ENCODE measurements around the gene TLR6. TPM values are rescaled to one million over a fixed set of nuclear protein-coding genes. Genes with fewer than 3 reads are reported as not detected.

Gene TLR6
- total RNA-seq, 1 experiment from 2014 or later, result 7.7 TPM

DNA sequence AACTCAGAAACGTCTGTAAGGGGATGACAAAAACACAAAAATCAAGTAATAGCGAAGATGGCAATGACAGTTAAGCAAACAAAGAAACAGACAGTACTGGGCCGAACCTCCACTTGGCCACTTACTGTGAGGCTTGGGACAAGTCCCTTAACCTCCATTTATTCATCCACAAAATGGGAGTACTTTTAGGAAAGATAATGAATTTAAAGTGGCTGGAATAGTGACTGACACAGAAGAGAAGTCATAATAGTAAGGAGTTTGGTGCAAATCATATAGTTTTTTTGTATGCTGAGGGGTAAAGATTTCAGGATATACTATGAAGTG lies 1.4 kb upstream of the TLR6 start:
- H3K4me3 Mint-ChIP-seq (ENCODE audit: unreplicated experiment), result peak overlapping the region; percentile 75
- CTCF ChIA-PET, result no interaction called here
- DNase-seq (ENCODE audit: unreplicated experiment), result no peak
- no peaks in the 10 kb centered on the region for H3K9me3 Mint-ChIP-seq (ENCODE audit: unreplicated experiment)
- peak overlapping the region; percentile 91 for H3K27ac Mint-ChIP-seq (ENCODE audit: low read depth, unreplicated experiment)
- H3K4me1 Mint-ChIP-seq (ENCODE audit: insufficient read depth, unreplicated experiment), result peaks cover 36% of the 10 kb centered on the region
- H3K27me3 Mint-ChIP-seq (ENCODE audit: insufficient read depth, unreplicated experiment), result no peaks in the 10 kb centered on the region
- POLR2A ChIA-PET, result no interaction called here
- TF ChIP-seq, protein P1, sequence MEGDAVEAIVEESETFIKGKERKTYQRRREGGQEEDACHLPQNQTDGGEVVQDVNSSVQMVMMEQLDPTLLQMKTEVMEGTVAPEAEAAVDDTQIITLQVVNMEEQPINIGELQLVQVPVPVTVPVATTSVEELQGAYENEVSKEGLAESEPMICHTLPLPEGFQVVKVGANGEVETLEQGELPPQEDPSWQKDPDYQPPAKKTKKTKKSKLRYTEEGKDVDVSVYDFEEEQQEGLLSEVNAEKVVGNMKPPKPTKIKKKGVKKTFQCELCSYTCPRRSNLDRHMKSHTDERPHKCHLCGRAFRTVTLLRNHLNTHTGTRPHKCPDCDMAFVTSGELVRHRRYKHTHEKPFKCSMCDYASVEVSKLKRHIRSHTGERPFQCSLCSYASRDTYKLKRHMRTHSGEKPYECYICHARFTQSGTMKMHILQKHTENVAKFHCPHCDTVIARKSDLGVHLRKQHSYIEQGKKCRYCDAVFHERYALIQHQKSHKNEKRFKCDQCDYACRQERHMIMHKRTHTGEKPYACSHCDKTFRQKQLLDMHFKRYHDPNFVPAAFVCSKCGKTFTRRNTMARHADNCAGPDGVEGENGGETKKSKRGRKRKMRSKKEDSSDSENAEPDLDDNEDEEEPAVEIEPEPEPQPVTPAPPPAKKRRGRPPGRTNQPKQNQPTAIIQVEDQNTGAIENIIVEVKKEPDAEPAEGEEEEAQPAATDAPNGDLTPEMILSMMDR (IDR thresholded peaks at IDR 0.05; ENCODE audit: unreplicated experiment), result no peak
- H3K36me3 Mint-ChIP-seq (ENCODE audit: insufficient read depth, unreplicated experiment), result no peaks in the 10 kb centered on the region
- intact Hi-C loops (cut with micrococcal nuclease), result loop anchor here (5.0 kb wide), 1 partner anchor 796 kb away; no protein-coding TSS in a partner anchor
- BruUV-seq (replicated peaks), result no TSS peak

DNA sequence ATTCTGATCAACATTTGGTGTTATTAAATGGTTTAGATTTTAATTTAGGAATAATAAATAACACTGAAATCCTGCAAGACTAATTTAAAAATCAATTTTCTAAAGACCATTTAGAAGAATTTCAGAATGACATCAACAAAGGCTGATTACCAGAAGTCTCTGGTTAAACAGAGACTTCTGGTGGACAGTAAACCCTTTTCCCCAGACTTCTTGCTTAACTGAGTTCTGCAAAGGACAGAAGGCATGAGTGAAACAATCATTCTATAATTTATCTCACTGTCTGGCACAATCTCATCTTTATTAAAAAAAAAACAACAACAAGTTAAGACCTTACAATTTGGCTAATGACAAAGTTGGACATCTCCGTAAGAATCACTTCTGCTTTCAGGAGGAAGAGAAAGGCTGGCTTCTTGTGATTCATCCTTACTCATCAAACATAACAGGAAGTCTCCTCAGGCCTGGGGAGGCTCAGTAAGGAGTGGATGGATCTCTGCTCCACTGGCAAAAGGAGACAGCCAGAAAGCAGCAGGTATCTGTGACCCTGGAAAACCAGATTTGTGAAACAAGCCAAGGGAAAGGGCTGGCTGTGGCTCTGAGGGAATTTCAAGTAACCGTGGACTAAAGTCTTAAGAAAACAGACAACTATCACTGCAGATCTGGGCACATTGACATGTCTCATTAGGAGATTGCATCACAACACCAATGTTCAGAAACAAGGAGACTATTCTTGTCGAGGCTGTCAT lies 908 bp upstream of the TLR6 start:
- intact Hi-C loops (cut with micrococcal nuclease), result loop anchor here (2.0 to 5.0 kb wide), 2 partner anchors 53 to 795 kb away; partner anchors contain the start of gene TLR1
- TF ChIP-seq, protein P1 (IDR thresholded peaks at IDR 0.05; ENCODE audit: unreplicated experiment), result no peak
- H3K27ac Mint-ChIP-seq (ENCODE audit: low read depth, unreplicated experiment), result peak overlapping the region; percentile 91
- H3K9me3 Mint-ChIP-seq (ENCODE audit: unreplicated experiment), result no peaks in the 10 kb centered on the region
- H3K4me1 Mint-ChIP-seq (ENCODE audit: insufficient read depth, unreplicated experiment), result peaks cover 36% of the 10 kb centered on the region
- H3K4me3 Mint-ChIP-seq (ENCODE audit: unreplicated experiment), result peak overlapping the region; percentile 75
- CTCF ChIA-PET, result interaction anchor here (0.7 to 3.6 kb wide), 4 partner anchors 62 to 99 kb away, joined by 3 to 50 read pairs (median 7); partner anchors contain the start of gene TLR10
- TSS peak; percentile 49 for BruUV-seq (replicated peaks)
- no peaks in the 10 kb centered on the region for H3K36me3 Mint-ChIP-seq (ENCODE audit: insufficient read depth, unreplicated experiment)
- DNase-seq (ENCODE audit: unreplicated experiment), result peak; percentile 92
- H3K27me3 Mint-ChIP-seq (ENCODE audit: insufficient read depth, unreplicated experiment), result no peaks in the 10 kb centered on the region
- POLR2A ChIA-PET, result interaction anchor here (0.6 to 3.8 kb wide), 5 partner anchors 53 to 772 kb away, joined by 3 to 35 read pairs (median 4); partner anchors contain the start of gene TLR1

DNA sequence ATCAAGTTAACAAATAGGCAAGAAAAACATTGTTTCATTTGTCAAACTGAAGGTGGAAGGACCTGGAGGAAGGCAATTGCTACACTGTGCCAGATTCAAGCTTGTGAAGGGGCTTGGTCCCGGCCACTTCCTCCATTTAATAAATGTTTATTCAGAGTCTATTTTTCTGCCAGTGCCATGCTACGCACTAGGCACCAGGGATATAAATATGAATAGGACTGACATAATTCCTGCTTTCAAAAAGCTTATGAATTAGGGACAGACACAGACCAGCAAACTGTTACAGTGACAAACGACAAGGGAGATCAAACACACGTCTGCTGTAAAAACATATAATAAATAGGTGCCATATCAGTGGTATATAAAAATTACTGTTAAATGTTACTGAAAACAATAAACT lies 571 bp downstream of the TLR6 start:
- Mint-ChIP-seq H3K9me3 (ENCODE audit: unreplicated experiment) (no peaks in the 10 kb centered on the region), H3K4me1 (ENCODE audit: insufficient read depth, unreplicated experiment) (peaks cover 28% of the 10 kb centered on the region), H3K27me3 (ENCODE audit: insufficient read depth, unreplicated experiment) (no peaks in the 10 kb centered on the region), H3K27ac (ENCODE audit: low read depth, unreplicated experiment) (peak overlapping the region; percentile 91), H3K36me3 (ENCODE audit: insufficient read depth, unreplicated experiment) (no peaks in the 10 kb centered on the region), H3K4me3 (ENCODE audit: unreplicated experiment) (peak overlapping the region; percentile 75)
- CTCF ChIA-PET, result interaction anchor here (0.6 to 3.6 kb wide), 16 partner anchors 16 to 698 kb away, joined by 3 to 50 read pairs (median 4); partner anchors contain the start of genes TLR1 and TLR10
- BruUV-seq (replicated peaks), result no TSS peak
- intact Hi-C loops (cut with micrococcal nuclease), result loop anchor here (1.0 to 5.0 kb wide), 3 partner anchors 51 to 794 kb away; partner anchors contain the start of gene TLR1
- POLR2A ChIA-PET, result interaction anchor here (0.6 to 3.8 kb wide), 16 partner anchors 9 to 610 kb away, joined by 3 to 35 read pairs (median 4); partner anchors contain the start of genes FAM114A1 and TLR1
- peak; percentile 40 for DNase-seq (ENCODE audit: unreplicated experiment)
- TF ChIP-seq, protein P1 (IDR thresholded peaks at IDR 0.05; ENCODE audit: unreplicated experiment), result no peak

GRCh38 chr4:38855466-38855865 lies 1.2 kb downstream of the TLR6 start:
- H3K27ac Mint-ChIP-seq (ENCODE audit: low read depth, unreplicated experiment), result peak overlapping the region; percentile 91
- intact Hi-C loops (cut with micrococcal nuclease), result loop anchor here (5.0 kb wide), 1 partner anchor 793 kb away; no protein-coding TSS in a partner anchor
- no peaks in the 10 kb centered on the region for H3K36me3 Mint-ChIP-seq (ENCODE audit: insufficient read depth, unreplicated experiment)
- H3K27me3 Mint-ChIP-seq (ENCODE audit: insufficient read depth, unreplicated experiment), result no peaks in the 10 kb centered on the region
- no peaks in the 10 kb centered on the region for H3K9me3 Mint-ChIP-seq (ENCODE audit: unreplicated experiment)
- DNase-seq (ENCODE audit: unreplicated experiment), result peak; percentile 30
- CTCF ChIA-PET, result interaction anchor here (0.6 to 3.6 kb wide), 19 partner anchors 15 to 1911 kb away, joined by 3 to 50 read pairs (median 3); partner anchors contain the start of gene TLR1
- peak overlapping the region; percentile 75 for H3K4me3 Mint-ChIP-seq (ENCODE audit: unreplicated experiment)
- TF ChIP-seq, protein P1 (IDR thresholded peaks at IDR 0.05; ENCODE audit: unreplicated experiment), result no peak
- H3K4me1 Mint-ChIP-seq (ENCODE audit: insufficient read depth, unreplicated experiment), result peaks cover 23% of the 10 kb centered on the region
- BruUV-seq (replicated peaks), result no TSS peak
- POLR2A ChIA-PET, result interaction anchor here (0.6 to 3.8 kb wide), 18 partner anchors 9 to 536 kb away, joined by 3 to 35 read pairs (median 4); partner anchors contain the start of genes FAM114A1 and TLR1

Measured in MCF 10A (cell line).